Measurements from ENCODE around the gene OR8G1. TPM values are rescaled to one million over a fixed set of nuclear protein-coding genes. Genes with fewer than 3 reads are reported as not detected.
"Not testable (repeated sequence)": the region's sequence is repeated elsewhere in the genome, so short reads cannot be mapped to it uniquely, and the experiment has no call there.

The OR8G1 gene
- total RNA-seq, 4 donors from 2014 or later = not detected

- no peaks in the 10 kb centered on the region for H3K9me3 ChIP-seq
- intact Hi-C loops (cut with DNase I; ENCODE audit: low total_unique reads) = no loop called here
- TF ChIP-seq CTCF (IDR thresholded peaks at IDR 0.05) = no peak
- no peak for TF ChIP-seq POLR2A (IDR thresholded peaks at IDR 0.05)
Measured at GRCh38 chr11:124233376-124233775, 7.5 kb upstream of the OR8G1 start.

DNA sequence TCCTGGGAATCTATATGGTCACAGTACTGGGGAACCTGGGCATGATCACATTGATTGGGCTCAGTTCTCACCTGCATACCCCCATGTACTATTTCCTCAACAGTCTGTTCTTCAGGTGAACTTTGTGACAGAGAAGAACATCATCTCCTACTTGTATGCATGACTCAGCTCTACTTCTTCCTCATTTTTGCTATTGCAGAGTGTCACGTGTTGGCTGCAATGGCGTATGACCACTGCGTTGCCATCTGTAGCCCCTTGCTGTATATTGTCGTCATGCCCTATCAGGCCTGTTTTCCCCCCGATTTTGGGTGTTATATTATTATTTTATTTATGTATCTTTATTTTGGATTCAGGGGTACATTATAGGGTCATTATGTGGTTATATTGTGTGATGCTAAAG is 2.4 kb upstream of the OR8G1 start:
- Histone ChIP-seq H3K36me3 (no peaks in the 10 kb centered on the region), H3K4me3 (no peak overlapping the region), H3K4me1 (no peaks in the 10 kb centered on the region), H3K27ac (no peak overlapping the region), H3K27me3 (no peaks in the 10 kb centered on the region), H3K9me3 (no peaks in the 10 kb centered on the region)
- intact Hi-C loops (cut with DNase I; ENCODE audit: low total_unique reads) = no loop called here
- TF ChIP-seq CTCF (IDR thresholded peaks at IDR 0.05) (no peak), POLR2A (IDR thresholded peaks at IDR 0.05) (no peak)
- DNase-seq = no peak

More at GRCh38 chr11:124233376-124233775, 7.5 kb upstream of the OR8G1 start:
- Histone ChIP-seq H3K27ac (no peak overlapping the region), H3K4me1 (no peaks in the 10 kb centered on the region), H3K36me3 (no peaks in the 10 kb centered on the region), H3K27me3 (no peaks in the 10 kb centered on the region), H3K4me3 (no peak overlapping the region)
- no peak for DNase-seq

DNA sequence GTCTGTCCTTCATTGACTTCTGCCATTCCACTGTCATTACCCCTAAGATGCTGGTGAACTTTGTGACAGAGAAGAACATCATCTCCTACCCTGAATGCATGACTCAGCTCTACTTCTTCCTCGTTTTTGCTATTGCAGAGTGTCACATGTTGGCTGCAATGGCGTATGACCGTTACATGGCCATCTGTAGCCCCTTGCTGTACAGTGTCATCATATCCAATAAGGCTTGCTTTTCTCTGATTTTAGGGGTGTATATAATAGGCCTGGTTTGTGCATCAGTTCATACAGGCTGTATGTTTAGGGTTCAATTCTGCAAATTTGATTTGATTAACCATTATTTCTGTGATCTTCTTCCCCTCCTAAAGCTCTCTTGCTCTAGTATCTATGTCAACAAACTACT is 9.0 kb downstream of the OR8G1 start:
- H3K4me1 ChIP-seq; H3K9me3 ChIP-seq; H3K27ac ChIP-seq; H3K36me3 ChIP-seq; DNase-seq; H3K4me3 ChIP-seq; H3K27me3 ChIP-seq; intact Hi-C loops (cut with DNase I; ENCODE audit: low total_unique reads): not testable (repeated sequence)

DNA sequence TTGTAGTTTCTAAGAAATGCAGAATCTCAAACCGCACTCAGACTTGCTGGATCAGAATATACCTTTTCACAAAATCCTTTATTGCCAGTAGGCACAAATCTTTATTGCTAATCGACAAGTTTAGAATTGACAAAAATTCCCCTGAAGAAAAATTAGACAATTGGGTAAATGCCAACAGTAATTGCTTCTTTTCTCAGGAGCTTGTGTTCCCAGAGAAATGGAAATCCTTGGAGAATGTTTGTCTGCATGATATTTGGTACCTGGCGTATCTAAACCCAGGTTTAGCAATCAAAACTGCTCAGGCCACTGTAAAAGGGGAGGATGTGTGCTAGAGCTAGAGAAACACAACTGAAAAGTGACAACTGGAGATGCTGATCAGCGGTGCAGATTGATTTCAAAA is 15.2 kb downstream of the OR8G1 start, which contains the start of gene OR8G5:
Gene OR8G5, plus strand, starts transcription at position 301 of the 400 bp plus-strand sequence. CDS start 8,556 bp downstream, outside the sequence.
- intact Hi-C loops (cut with DNase I; ENCODE audit: low total_unique reads) = no loop called here
- TF ChIP-seq POLR2A (IDR thresholded peaks at IDR 0.05) (no peak), CTCF (IDR thresholded peaks at IDR 0.05) (no peak)
- no peaks in the 10 kb centered on the region for H3K36me3 ChIP-seq
- no peaks in the 10 kb centered on the region for H3K9me3 ChIP-seq
- H3K4me1 ChIP-seq = no peaks in the 10 kb centered on the region
- DNase-seq = no peak
- H3K27ac ChIP-seq = no peak within 1 kb of the TSS
- no peak within 1 kb of the TSS for H3K4me3 ChIP-seq
- H3K27me3 ChIP-seq = no peaks in the 10 kb centered on the region

- DNase-seq; H3K4me3 ChIP-seq; H3K27me3 ChIP-seq; H3K27ac ChIP-seq; H3K4me1 ChIP-seq; H3K9me3 ChIP-seq; intact Hi-C loops (cut with DNase I; ENCODE audit: low total_unique reads); H3K36me3 ChIP-seq: not testable (repeated sequence)
Measured at GRCh38 chr11:124265041-124265440, 24.1 kb downstream of the OR8G1 start.

- intact Hi-C loops (cut with DNase I; ENCODE audit: low total_unique reads); H3K27me3 ChIP-seq; H3K36me3 ChIP-seq; H3K4me3 ChIP-seq; H3K27ac ChIP-seq; H3K9me3 ChIP-seq; H3K4me1 ChIP-seq; DNase-seq: not testable (repeated sequence)
Measured at GRCh38 chr11:124270886-124271285, 30.0 kb downstream of the OR8G1 start.

- Histone ChIP-seq H3K36me3 (no peaks in the 10 kb centered on the region), H3K27me3 (no peaks in the 10 kb centered on the region), H3K4me3 (no peak overlapping the region), H3K4me1 (no peaks in the 10 kb centered on the region), H3K9me3 (no peaks in the 10 kb centered on the region), H3K27ac (no peak overlapping the region)
- intact Hi-C loops (cut with DNase I; ENCODE audit: low total_unique reads) = no loop called here
- DNase-seq = no peak
- TF ChIP-seq CTCF (IDR thresholded peaks at IDR 0.05) (no peak), POLR2A (IDR thresholded peaks at IDR 0.05) (no peak)
Measured at GRCh38 chr11:124274000-124274399, 33.1 kb downstream of the OR8G1 start.

All from uterus (tissue), 4 donors.